ENCODE results near the gene SLC39A7. TPM values are rescaled to one million over a fixed set of nuclear protein-coding genes. Genes with fewer than 3 reads are reported as not detected.

The SLC39A7 gene
- total and polyA plus RNA-seq, 2 of the 13 experiments (the other 11 are each of a cell fraction or from before 2014, with no cell fraction given) = 142 to 229 TPM

DNA sequence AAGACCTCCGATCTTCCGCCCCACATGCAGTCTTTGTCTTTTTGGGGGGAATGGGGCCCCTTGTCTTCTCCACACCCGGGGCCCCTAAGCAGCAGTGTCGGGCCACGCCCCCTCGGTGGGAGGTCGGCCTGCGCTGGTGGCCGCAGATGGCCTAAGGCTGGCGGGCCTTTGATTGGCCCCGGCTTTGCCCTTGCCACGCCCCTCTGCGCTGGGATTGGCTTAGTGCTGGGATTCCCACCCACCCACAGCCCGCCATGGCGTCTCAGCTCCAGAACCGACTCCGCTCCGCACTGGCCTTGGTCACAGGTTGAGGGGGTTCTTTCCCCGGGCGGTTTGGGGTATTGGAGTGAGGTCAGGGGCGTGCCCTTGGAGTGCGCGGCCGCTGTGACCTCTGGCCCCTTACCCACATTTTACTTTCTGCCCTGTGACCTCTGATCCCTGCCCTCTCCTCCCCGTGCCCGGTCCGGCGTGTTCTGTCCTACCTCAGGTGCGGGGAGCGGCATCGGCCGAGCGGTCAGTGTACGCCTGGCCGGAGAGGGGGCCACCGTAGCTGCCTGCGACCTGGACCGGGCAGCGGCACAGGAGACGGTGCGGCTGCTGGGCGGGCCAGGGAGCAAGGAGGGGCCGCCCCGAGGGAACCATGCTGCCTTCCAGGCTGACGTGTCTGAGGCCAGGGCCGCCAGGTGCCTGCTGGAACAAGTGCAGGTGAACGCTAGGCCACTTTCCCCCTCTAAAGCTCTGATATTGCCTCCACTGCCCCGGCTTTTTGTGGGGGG lies 3.9 kb downstream of the SLC39A7 start, which contains the start of gene HSD17B8 (continued):
- TF ChIP-seq, protein P1, sequence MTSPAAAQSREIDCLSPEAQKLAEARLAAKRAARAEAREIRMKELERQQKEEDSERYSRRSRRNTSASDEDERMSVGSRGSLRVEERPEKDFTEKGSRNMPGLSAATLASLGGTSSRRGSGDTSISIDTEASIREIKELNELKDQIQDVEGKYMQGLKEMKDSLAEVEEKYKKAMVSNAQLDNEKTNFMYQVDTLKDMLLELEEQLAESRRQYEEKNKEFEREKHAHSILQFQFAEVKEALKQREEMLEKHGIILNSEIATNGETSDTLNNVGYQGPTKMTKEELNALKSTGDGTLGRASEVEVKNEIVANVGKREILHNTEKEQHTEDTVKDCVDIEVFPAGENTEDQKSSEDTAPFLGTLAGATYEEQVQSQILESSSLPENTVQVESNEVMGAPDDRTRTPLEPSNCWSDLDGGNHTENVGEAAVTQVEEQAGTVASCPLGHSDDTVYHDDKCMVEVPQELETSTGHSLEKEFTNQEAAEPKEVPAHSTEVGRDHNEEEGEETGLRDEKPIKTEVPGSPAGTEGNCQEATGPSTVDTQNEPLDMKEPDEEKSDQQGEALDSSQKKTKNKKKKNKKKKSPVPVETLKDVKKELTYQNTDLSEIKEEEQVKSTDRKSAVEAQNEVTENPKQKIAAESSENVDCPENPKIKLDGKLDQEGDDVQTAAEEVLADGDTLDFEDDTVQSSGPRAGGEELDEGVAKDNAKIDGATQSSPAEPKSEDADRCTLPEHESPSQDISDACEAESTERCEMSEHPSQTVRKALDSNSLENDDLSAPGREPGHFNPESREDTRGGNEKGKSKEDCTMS (CRISPR knock-in tag; conservative IDR thresholded peaks at IDR 0.05) = no peak
- TF ChIP-seq, protein P2, sequence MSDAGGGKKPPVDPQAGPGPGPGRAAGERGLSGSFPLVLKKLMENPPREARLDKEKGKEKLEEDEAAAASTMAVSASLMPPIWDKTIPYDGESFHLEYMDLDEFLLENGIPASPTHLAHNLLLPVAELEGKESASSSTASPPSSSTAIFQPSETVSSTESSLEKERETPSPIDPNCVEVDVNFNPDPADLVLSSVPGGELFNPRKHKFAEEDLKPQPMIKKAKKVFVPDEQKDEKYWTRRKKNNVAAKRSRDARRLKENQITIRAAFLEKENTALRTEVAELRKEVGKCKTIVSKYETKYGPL (CRISPR knock-in tag; IDR thresholded peaks at IDR 0.05) = 0 out of 2 replicates have a peak, but pooled peaks have one; percentile 51
- peak; percentile 84 for TF ChIP-seq ZC3H4 (CRISPR knock-in tag; IDR thresholded peaks at IDR 0.05; ENCODE audit: borderline replicate concordance)
- no peak for TF ChIP-seq PHB2 (IDR thresholded peaks at IDR 0.05; ENCODE audit: partially characterized antibody)
- peak; percentile 66; the same call in 1 of the 2 replicates for TF ChIP-seq ATF7-NPFF (CRISPR knock-in tag; IDR thresholded peaks at IDR 0.05; ENCODE audit: low read depth)
- peak; percentile 79 for TF ChIP-seq ASH2L (IDR thresholded peaks at IDR 0.05; ENCODE audit: insufficient read length, low read depth, low read length)
- TF ChIP-seq NFATC3 (CRISPR knock-in tag; IDR thresholded peaks at IDR 0.05) = no peak
- TF ChIP-seq, protein P3, sequence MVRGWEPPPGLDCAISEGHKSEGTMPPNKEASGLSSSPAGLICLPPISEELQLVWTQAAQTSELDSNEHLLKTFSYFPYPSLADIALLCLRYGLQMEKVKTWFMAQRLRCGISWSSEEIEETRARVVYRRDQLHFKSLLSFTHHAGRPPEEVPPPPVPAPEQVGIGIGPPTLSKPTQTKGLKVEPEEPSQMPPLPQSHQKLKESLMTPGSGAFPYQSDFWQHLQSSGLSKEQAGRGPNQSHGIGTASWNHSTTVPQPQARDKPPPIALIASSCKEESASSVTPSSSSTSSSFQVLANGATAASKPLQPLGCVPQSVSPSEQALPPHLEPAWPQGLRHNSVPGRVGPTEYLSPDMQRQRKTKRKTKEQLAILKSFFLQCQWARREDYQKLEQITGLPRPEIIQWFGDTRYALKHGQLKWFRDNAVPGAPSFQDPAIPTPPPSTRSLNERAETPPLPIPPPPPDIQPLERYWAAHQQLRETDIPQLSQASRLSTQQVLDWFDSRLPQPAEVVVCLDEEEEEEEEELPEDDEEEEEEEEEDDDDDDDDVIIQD (CRISPR knock-in tag; IDR thresholded peaks at IDR 0.05; ENCODE audit: low read depth) = no peak
- TF ChIP-seq MED1 (CRISPR knock-in tag; IDR thresholded peaks at IDR 0.05) = peak; percentile 72; the same call in 1 of the 2 replicates
- TF ChIP-seq TCF12 (IDR thresholded peaks at IDR 0.05) = no peak
- no peak for TF ChIP-seq TCF12 (CRISPR knock-in tag; IDR thresholded peaks at IDR 0.05)
- TF ChIP-seq, protein P4, sequence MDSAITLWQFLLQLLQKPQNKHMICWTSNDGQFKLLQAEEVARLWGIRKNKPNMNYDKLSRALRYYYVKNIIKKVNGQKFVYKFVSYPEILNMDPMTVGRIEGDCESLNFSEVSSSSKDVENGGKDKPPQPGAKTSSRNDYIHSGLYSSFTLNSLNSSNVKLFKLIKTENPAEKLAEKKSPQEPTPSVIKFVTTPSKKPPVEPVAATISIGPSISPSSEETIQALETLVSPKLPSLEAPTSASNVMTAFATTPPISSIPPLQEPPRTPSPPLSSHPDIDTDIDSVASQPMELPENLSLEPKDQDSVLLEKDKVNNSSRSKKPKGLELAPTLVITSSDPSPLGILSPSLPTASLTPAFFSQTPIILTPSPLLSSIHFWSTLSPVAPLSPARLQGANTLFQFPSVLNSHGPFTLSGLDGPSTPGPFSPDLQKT (CRISPR knock-in tag; IDR thresholded peaks at IDR 0.05; ENCODE audit: borderline replicate concordance) = no peak
- TF ChIP-seq, protein P5, sequence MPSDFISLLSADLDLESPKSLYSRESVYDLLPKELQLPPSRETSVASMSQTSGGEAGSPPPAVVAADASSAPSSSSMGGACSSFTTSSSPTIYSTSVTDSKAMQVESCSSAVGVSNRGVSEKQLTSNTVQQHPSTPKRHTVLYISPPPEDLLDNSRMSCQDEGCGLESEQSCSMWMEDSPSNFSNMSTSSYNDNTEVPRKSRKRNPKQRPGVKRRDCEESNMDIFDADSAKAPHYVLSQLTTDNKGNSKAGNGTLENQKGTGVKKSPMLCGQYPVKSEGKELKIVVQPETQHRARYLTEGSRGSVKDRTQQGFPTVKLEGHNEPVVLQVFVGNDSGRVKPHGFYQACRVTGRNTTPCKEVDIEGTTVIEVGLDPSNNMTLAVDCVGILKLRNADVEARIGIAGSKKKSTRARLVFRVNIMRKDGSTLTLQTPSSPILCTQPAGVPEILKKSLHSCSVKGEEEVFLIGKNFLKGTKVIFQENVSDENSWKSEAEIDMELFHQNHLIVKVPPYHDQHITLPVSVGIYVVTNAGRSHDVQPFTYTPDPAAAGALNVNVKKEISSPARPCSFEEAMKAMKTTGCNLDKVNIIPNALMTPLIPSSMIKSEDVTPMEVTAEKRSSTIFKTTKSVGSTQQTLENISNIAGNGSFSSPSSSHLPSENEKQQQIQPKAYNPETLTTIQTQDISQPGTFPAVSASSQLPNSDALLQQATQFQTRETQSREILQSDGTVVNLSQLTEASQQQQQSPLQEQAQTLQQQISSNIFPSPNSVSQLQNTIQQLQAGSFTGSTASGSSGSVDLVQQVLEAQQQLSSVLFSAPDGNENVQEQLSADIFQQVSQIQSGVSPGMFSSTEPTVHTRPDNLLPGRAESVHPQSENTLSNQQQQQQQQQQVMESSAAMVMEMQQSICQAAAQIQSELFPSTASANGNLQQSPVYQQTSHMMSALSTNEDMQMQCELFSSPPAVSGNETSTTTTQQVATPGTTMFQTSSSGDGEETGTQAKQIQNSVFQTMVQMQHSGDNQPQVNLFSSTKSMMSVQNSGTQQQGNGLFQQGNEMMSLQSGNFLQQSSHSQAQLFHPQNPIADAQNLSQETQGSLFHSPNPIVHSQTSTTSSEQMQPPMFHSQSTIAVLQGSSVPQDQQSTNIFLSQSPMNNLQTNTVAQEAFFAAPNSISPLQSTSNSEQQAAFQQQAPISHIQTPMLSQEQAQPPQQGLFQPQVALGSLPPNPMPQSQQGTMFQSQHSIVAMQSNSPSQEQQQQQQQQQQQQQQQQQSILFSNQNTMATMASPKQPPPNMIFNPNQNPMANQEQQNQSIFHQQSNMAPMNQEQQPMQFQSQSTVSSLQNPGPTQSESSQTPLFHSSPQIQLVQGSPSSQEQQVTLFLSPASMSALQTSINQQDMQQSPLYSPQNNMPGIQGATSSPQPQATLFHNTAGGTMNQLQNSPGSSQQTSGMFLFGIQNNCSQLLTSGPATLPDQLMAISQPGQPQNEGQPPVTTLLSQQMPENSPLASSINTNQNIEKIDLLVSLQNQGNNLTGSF (CRISPR knock-in tag; IDR thresholded peaks at IDR 0.05) = peak; percentile 19; the same call in 1 of the 2 replicates
- no peak for TF ChIP-seq JUNB (CRISPR knock-in tag; IDR thresholded peaks at IDR 0.05; ENCODE audit: borderline replicate concordance)
- TF ChIP-seq SRY (CRISPR knock-in tag; IDR thresholded peaks at IDR 0.05) = no peak; the same call in 1 of the 2 replicates
- TF ChIP-seq REPIN1 (CRISPR knock-in tag; IDR thresholded peaks at IDR 0.05; ENCODE audit: borderline replicate concordance, low read depth) = no peak; the same call in 1 of the 2 replicates
- peak; percentile 90 for TF ChIP-seq BRCA1 (CRISPR knock-in tag; IDR thresholded peaks at IDR 0.05)
- peak; percentile 79; the same call in 1 of the 2 replicates for TF ChIP-seq ZNF678 (CRISPR knock-in tag; IDR thresholded peaks at IDR 0.05)
